ENCODE measurements around the gene DOCK2.

Gene DOCK2

GRCh38 chr5:169663537-169663936 is 26.5 kb downstream of the DOCK2 start:
- TF ChIP-seq, protein P1, sequence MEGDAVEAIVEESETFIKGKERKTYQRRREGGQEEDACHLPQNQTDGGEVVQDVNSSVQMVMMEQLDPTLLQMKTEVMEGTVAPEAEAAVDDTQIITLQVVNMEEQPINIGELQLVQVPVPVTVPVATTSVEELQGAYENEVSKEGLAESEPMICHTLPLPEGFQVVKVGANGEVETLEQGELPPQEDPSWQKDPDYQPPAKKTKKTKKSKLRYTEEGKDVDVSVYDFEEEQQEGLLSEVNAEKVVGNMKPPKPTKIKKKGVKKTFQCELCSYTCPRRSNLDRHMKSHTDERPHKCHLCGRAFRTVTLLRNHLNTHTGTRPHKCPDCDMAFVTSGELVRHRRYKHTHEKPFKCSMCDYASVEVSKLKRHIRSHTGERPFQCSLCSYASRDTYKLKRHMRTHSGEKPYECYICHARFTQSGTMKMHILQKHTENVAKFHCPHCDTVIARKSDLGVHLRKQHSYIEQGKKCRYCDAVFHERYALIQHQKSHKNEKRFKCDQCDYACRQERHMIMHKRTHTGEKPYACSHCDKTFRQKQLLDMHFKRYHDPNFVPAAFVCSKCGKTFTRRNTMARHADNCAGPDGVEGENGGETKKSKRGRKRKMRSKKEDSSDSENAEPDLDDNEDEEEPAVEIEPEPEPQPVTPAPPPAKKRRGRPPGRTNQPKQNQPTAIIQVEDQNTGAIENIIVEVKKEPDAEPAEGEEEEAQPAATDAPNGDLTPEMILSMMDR (conservative IDR thresholded peaks at IDR 0.05), result no peak
- no peak for TF ChIP-seq ZFX (IDR thresholded peaks at IDR 0.05)
- no peak overlapping the region for H3K27ac ChIP-seq

GRCh38 chr5:169666365-169666764 is 29.3 kb downstream of the DOCK2 start:
- no peak overlapping the region for H3K27ac ChIP-seq
- TF ChIP-seq, protein P1 (conservative IDR thresholded peaks at IDR 0.05), result no peak
- no peak for TF ChIP-seq ZFX (IDR thresholded peaks at IDR 0.05)

- H3K27ac ChIP-seq, result no peak overlapping the region
- TF ChIP-seq, protein P1 (conservative IDR thresholded peaks at IDR 0.05), result no peak
- TF ChIP-seq ZFX (IDR thresholded peaks at IDR 0.05), result no peak
Observed at GRCh38 chr5:169667896-169668674, 31.0 kb downstream of the DOCK2 start.

GRCh38 chr5:169668732-169669131 is 31.7 kb downstream of the DOCK2 start:
- TF ChIP-seq, protein P1 (conservative IDR thresholded peaks at IDR 0.05), result no peak
- TF ChIP-seq ZFX (IDR thresholded peaks at IDR 0.05), result no peak
- H3K27ac ChIP-seq, result no peak overlapping the region

DNA sequence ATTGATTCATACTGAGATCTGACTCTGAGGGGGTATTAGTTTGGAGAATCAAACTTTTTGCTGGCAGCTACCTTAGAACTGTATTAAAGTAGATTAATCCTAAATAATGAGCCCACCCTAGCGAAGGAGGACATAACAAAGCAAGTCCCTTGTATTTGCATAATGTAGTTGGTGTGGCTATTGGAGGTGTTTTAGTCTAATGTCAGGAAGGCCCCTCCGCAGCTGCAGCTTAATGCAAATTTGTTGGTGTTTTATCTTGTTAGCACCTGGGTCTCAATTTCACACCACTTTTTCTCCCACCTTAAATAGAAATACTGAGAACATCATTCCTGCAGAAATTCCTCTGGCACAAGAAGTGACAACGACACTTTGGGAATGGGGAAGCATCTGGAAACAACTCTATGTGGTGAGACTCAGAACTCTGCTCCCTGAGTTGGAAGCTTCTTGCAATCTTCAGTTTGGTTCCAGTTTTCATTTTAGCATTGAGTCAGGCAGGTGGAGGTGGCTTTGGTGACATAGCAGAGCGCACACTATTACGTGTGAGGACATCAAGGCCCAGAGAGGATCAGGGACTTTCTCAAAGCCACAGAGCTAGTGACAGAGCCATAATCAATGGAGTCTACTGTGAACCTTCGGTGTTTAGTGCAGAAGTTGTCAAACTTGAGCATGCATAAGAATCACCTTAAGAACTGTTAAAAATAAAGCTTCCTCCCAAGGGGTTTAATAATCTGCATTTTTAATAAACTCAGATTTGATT is 33.9 kb downstream of the DOCK2 start:
- H3K27ac ChIP-seq, result no peak overlapping the region
- TF ChIP-seq, protein P1 (conservative IDR thresholded peaks at IDR 0.05), result no peak
- no peak for TF ChIP-seq ZFX (IDR thresholded peaks at IDR 0.05)

- no peak for TF ChIP-seq ZFX (IDR thresholded peaks at IDR 0.05)
- TF ChIP-seq, protein P1 (conservative IDR thresholded peaks at IDR 0.05), result no peak
- no peak overlapping the region for H3K27ac ChIP-seq
Observed at GRCh38 chr5:169682026-169682425, 45.0 kb downstream of the DOCK2 start.

GRCh38 chr5:169686137-169686536 is 49.1 kb downstream of the DOCK2 start:
- TF ChIP-seq, protein P1 (conservative IDR thresholded peaks at IDR 0.05), result no peak
- TF ChIP-seq ZFX (IDR thresholded peaks at IDR 0.05), result no peak
- H3K27ac ChIP-seq, result no peak overlapping the region
